OCI-LY3 (cell line): ENCODE data around the gene EIF3K.

Experiments
- H2AFZ ChIP-seq: fragments of 200-600, 300-600 bp; shearing (Covaris generic); 2 replicates; pipeline ENCODE4 v1.6.0; 2014; ENCODE audit warnings: antibody characterized with exemption, low read depth, low read length
- H3K27ac ChIP-seq: fragments of 200-600, 300-600 bp; sonication (generic); 2 replicates; pipeline ENCODE4 v1.5.1; 2014; ENCODE audit warnings: mild to moderate bottlenecking, low read length, moderate library complexity, mixed read lengths
- H3K27me3 ChIP-seq: fragments of 200-600, 300-600 bp; sonication (generic); 2 replicates; pipeline ENCODE4 v1.6.1; 2014; ENCODE audit warnings: low read depth, low read length, mixed read lengths
- H3K36me3 ChIP-seq: fragments of 200-600, 300-600 bp; sonication (generic); replicated peaks from 2 replicates; pipeline ENCODE3; 2014; ENCODE audit warnings: low read depth, low read length, mixed read lengths
- H3K4me1 ChIP-seq: fragments of 300-600, 200-600 bp; sonication (generic); 2 replicates; pipeline ENCODE4 v1.6.1; 2014; ENCODE audit warnings: low read length, mixed read lengths
- H3K4me2 ChIP-seq: fragments of 200-600, 300-600 bp; sonication (generic); 2 replicates; pipeline ENCODE4 v1.6.1; 2014; ENCODE audit warnings: low read length, mixed read lengths
- H3K4me3 ChIP-seq: fragments of 300-600, 200-600 bp; sonication (generic); 2 replicates; pipeline ENCODE4 v1.5.1; 2014; ENCODE audit warnings: antibody characterized with exemption, mild to moderate bottlenecking, low read length, moderate library complexity
- H3K79me2 ChIP-seq: fragments of 300-600, 200-600 bp; shearing (Covaris generic); 2 replicates; pipeline ENCODE4 v1.6.1; 2014; ENCODE audit warnings: mild to moderate bottlenecking, low read length, mixed read lengths
- H3K9ac ChIP-seq: fragments of 300-600, 200-600 bp; shearing (Covaris generic); 2 replicates; pipeline ENCODE4 v1.6.0; 2014; ENCODE audit warnings: mild to moderate bottlenecking, low read length, moderate library complexity
- H3K9me3 ChIP-seq: fragments of 200-600, 300-600 bp; shearing (Covaris generic); 2 replicates; pipeline ENCODE4 v1.6.1; 2014; ENCODE audit warnings: low read length, mixed read lengths; ENCODE audit not compliant: insufficient read depth
- H4K20me1 ChIP-seq: fragments of 200-600, 300-600 bp; sonication (generic); 2 replicates; pipeline ENCODE4 v1.6.1; 2016; ENCODE audit warnings: low read length, mixed read lengths; ENCODE audit not compliant: insufficient read depth
- EZH2phosphoT487 ChIP-seq: fragments of 200-600 bp; shearing (Covaris generic); IDR thresholded peaks from 2 replicates; pipeline ENCODE4 v1.6.1; 2018; ENCODE audit warnings: antibody characterized with exemption, mixed run types, low read depth
- TF ChIP-seq, protein P1 (sequence below): fragments of 200-600, 300-600 bp; sonication (generic); IDR thresholded peaks from 2 replicates; pipeline ENCODE4 v1.5.1; 2014; ENCODE audit warnings: antibody characterized with exemption, low read length, low read depth

The EIF3K gene

GRCh38 chr19:38671654-38672053, 52.7 kb downstream of the EIF3K start:
- peaks cover 26% of the 10 kb centered on the region for H3K4me1 ChIP-seq
- peaks cover 24% of the 10 kb centered on the region for H3K36me3 ChIP-seq

DNA sequence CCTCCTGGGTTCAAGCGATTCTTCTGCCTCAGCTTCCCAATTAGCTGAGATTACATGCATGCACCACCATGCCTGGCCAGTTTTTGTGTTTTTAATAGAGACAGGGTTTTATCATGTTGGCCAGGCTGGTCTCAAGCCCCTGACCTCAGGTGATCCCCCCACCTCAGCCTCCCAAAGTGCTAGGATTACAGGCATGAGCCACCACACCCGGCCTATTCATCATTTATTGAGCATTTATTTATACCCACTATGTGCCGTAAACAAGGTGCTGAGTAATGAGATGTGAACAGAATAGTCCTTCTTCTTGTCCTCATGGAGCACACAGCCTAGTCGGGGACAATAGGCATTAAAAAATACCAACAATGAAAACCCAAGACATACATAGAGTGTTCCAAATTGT, 54.0 kb downstream of the EIF3K start:
- Histone ChIP-seq H3K27ac (no peak overlapping the region), H3K27me3 (no peaks in the 10 kb centered on the region), H4K20me1 (0 out of 2 replicates have a peak, but pooled peaks cover 5% of the 10 kb centered on the region), H3K9ac (no peak overlapping the region), H3K4me2 (no peak overlapping the region), H3K79me2 (peaks cover 92% of the 10 kb centered on the region), H3K9me3 (no peaks in the 10 kb centered on the region), H3K4me1 (peaks cover 26% of the 10 kb centered on the region), H2AFZ (no peak overlapping the region), H3K36me3 (peaks cover 29% of the 10 kb centered on the region), H3K4me3 (no peak overlapping the region)
- no peak for TF ChIP-seq EZH2phosphoT487
- TF ChIP-seq, protein P1, sequence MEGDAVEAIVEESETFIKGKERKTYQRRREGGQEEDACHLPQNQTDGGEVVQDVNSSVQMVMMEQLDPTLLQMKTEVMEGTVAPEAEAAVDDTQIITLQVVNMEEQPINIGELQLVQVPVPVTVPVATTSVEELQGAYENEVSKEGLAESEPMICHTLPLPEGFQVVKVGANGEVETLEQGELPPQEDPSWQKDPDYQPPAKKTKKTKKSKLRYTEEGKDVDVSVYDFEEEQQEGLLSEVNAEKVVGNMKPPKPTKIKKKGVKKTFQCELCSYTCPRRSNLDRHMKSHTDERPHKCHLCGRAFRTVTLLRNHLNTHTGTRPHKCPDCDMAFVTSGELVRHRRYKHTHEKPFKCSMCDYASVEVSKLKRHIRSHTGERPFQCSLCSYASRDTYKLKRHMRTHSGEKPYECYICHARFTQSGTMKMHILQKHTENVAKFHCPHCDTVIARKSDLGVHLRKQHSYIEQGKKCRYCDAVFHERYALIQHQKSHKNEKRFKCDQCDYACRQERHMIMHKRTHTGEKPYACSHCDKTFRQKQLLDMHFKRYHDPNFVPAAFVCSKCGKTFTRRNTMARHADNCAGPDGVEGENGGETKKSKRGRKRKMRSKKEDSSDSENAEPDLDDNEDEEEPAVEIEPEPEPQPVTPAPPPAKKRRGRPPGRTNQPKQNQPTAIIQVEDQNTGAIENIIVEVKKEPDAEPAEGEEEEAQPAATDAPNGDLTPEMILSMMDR, result no peak

More at GRCh38 chr19:38671654-38672053, 52.7 kb downstream of the EIF3K start:
- H3K27me3 ChIP-seq, result no peaks in the 10 kb centered on the region
- no peak overlapping the region for H3K27ac ChIP-seq
- peaks cover 92% of the 10 kb centered on the region for H3K79me2 ChIP-seq
- no peak for TF ChIP-seq EZH2phosphoT487
- TF ChIP-seq, protein P1, result no peak
- H3K9ac ChIP-seq, result no peak overlapping the region
- H3K4me2 ChIP-seq, result no peak overlapping the region
- H3K4me3 ChIP-seq, result no peak overlapping the region
- H3K9me3 ChIP-seq, result no peaks in the 10 kb centered on the region
- H2AFZ ChIP-seq, result no peak overlapping the region
- H4K20me1 ChIP-seq, result peaks cover 13% of the 10 kb centered on the region

DNA sequence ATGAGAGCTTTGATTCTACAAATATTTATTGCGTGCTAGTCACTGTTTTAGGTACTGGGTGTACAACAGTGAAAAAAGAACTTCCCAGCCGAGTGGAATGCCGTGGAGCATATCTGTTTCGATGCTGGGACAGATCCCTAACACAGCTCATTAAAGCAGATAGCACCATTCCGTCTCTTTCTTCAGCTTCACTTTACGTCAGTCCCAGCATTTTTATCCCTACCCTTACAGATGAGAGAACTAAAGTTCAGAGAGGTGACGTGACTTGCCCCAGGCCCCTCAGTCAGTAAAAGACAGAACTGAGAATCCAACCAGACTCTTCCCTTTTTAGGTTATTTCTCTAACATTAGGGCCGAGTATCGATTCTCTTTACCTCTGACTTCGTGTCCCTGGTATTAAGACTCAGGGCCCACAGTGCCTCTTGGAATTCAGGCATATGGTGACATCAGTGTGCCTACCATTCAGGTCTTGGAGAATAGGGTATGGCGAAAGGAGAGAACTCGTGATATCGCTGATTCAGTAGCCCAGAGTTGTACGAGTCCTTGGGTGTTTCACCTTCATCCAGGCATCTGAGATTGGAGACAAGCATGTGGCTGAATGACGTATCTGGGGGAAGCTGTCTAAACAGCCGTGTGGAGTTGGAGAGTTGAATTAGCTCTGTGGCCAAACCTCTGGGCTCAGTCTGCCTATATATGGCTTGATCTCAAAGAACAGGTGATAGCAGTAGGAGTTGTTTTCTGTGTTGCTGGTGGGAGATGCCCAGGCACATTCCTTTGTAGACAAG, 55.6 kb downstream of the EIF3K start:
- Histone ChIP-seq H3K9ac (peak overlapping the region; percentile 69), H2AFZ (no peak overlapping the region; the same call in 1 of the 2 replicates), H3K9me3 (no peaks in the 10 kb centered on the region), H4K20me1 (0 out of 2 replicates have a peak, but pooled peaks cover under 1% of the 10 kb centered on the region), H3K27ac (peak overlapping the region; percentile 86), H3K36me3 (peaks cover 24% of the 10 kb centered on the region), H3K4me3 (peak overlapping the region; percentile 35), H3K27me3 (no peaks in the 10 kb centered on the region), H3K79me2 (peaks cover 92% of the 10 kb centered on the region), H3K4me1 (peaks cover 26% of the 10 kb centered on the region), H3K4me2 (peak overlapping the region; percentile 80)
- TF ChIP-seq, protein P1, result no peak
- TF ChIP-seq EZH2phosphoT487, result no peak

DNA sequence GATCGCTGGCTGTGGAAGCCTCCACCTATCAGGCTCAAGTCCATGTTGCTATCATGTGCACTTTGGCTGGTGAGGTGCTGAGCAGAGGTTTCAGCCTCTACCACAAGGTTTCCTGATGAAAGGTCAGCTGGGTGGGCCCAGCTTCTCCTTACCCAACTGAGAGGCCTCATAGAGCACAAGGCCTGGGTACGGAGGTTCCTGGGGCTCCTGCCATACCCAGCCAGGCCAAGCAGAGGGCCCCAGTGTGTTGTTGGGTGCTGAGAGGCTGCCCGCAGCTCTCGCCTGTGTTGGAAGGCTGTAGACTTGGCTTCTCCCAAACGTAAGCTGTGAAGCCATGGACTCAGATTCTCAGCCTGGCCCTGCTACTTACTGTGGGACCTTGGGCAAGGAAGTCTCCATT, 56.6 kb downstream of the EIF3K start:
- TF ChIP-seq EZH2phosphoT487, result no peak
- peaks cover 92% of the 10 kb centered on the region for H3K79me2 ChIP-seq
- peak overlapping the region; percentile 86 for H3K27ac ChIP-seq
- H3K9ac ChIP-seq, result no peak overlapping the region; the same call in 1 of the 2 replicates
- peaks cover 24% of the 10 kb centered on the region for H3K36me3 ChIP-seq
- no peaks in the 10 kb centered on the region for H3K9me3 ChIP-seq
- no peak overlapping the region for H2AFZ ChIP-seq
- H3K4me1 ChIP-seq, result peaks cover 26% of the 10 kb centered on the region
- H3K4me2 ChIP-seq, result peak overlapping the region; percentile 80; the same call in 1 of the 2 replicates
- H4K20me1 ChIP-seq, result no peaks in the 10 kb centered on the region
- no peaks in the 10 kb centered on the region for H3K27me3 ChIP-seq
- H3K4me3 ChIP-seq, result no peak overlapping the region
